ENCODE results near the gene GPRIN2.
"Not testable (repeated sequence)": the region's sequence is repeated elsewhere in the genome, so short reads cannot be mapped to it uniquely, and the experiment has no call there.

- peak; percentile 67 for TF ChIP-seq CTCF (IDR thresholded peaks at IDR 0.05; ENCODE audit: low read depth, low read length, poor library complexity, severe bottlenecking)
- not testable (repeated sequence) for TF ChIP-seq EZH2phosphoT487 (IDR thresholded peaks at IDR 0.05; ENCODE audit: borderline replicate concordance, low read length)
These were observed 9.3 kb upstream of the GPRIN2 start for GRCh38 chr10:46565591-46566332.

All from DOHH2 (cell line).